ENCODE data around the gene LRRC4.

- TF ChIP-seq CTCF (IDR thresholded peaks at IDR 0.05 in 8 of 11, conservative IDR thresholded peaks at IDR 0.05 in 3 of 11) = no peak
- TF ChIP-seq POLR2AphosphoS5 (IDR thresholded peaks at IDR 0.05) = no peak
- no peak for TF ChIP-seq POLR2A (IDR thresholded peaks at IDR 0.05)
These were observed 5.1 kb upstream of the LRRC4 start for GRCh38 chr7:128036226-128036940.

Measured in spleen (tissue), 7 donors.